Suppressor macrophage treated with lipopolysaccharide for 4 hours (primary cell): ENCODE data around the gene AATK.
A peak's percentile ranks its signal among the peaks of the same experiment; 100 is the strongest.

Experiments
- DNase-seq: peaks from one replicate; pipeline ENCODE4 v3.0.0-alpha.2; 2020

Gene AATK

DNA sequence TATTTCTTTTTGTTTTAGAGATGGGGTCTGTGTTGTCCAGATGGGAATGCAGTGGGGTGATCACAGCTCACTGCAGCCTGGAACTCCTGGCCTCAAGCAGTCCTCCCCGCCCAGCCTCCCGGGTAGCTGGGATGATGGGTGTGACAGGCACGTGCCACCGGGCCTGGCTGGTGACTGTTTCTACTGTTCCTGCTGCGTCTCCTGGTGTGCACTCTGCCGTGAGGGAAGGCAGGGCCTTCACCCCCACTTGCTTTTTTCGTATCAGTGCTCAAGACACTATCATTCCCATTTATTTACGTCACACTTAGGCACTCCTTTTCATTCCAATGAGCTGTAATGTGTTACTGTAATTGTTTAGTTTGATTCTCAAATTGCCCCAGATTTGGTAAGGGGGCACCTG, 26.0 kb downstream of the AATK start:
- DNase-seq, result no peak

DNA sequence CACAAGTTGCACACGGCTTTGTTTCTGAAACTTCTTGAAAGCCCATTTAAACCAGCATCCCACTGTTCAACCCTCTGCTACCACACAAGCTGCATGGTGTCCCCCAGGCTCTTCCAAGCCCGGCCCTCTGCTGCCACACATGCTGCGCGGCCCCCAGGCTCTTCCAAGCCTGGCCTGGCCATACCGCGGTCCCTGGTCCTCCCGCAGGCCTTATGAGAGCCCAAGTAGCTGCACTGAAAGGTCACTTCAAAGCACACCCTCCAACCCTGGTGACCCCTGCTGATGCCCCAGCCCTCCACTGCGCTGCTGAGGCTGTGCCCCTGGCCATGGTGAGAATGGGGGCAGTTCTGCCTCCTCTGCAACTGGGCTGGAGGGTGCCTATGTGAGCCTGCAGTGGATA, 26.6 kb downstream of the AATK start:
- DNase-seq, result no peak

GRCh38 chr17:81138500-81138899, 27.5 kb downstream of the AATK start:
- DNase-seq, result no peak

DNA sequence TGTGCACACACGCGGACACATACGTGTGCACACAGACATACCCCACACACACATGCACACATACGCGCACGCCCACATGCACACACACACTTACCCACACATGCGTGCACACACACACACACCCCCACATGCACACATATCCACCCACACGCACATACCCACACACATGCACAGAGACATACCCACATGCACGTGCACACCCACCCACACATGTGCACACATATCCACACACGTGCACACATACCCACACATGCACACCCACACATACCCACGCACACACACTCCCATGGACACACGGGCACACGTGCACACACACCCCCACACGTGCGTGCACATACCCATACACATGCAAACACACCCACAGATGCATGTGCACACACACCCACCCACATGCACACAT, 27.9 kb downstream of the AATK start:
- DNase-seq, result no peak

- no peak for DNase-seq
Measured at GRCh38 chr17:81137248-81137647, 28.8 kb downstream of the AATK start.

DNA sequence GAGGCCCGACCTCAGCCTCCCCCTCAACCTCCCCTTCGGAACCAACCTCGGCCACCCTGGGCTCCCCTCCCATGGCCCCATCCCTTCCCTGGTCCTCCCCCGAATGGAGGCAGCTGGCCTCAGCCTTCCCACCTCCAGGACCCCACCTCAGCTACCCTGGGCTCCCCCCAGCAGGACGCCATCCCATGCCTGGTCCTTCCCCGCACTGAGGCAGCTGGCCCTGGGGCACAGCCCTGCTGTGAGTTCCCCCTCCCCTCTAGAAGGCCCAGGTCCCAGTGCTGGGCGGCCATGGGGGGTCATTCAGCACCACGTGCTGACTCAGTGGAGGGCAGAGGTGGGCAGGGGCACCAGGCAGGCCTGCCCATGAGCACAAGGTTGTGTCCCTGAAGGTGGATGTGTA, 29.7 kb downstream of the AATK start:
- DNase-seq, result no peak

GRCh38 chr17:81135505-81136278, 30.3 kb downstream of the AATK start:
- no peak for DNase-seq

DNA sequence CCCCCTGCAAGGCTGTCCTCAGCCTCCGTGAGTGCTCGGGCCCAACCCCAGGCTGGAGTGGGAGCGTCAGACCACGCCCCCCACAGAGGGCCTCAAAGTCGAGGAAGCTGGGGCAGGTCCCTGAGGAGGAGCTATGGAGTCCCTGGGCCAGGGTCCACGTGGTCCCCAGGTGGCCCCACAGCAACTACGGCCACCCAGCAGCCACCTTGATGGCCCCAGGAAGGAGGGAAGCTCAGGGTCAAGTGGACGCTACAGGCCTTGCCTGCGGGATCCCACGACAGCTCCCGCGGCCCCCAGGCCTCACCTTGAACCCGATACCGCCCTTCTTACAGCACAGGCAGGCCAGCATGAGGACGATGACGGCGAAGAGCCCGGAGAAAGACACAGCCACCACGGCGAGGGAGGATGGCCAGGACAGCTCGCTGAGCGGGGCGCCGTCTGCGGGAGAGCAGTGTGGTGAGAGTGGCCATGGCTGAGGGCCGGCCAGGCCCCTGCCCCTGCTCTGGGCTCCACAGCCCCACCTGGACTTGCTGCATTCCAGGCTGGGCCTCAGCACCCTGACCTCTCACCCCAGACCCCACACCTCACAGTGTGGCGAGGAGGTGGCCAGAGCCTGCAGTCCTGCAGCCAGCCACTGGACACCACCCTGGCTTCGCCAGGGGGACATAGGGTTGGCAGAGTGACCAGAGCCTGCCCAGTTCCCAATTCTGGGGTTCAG, 31.8 kb downstream of the AATK start:
- DNase-seq, result no peak

DNA sequence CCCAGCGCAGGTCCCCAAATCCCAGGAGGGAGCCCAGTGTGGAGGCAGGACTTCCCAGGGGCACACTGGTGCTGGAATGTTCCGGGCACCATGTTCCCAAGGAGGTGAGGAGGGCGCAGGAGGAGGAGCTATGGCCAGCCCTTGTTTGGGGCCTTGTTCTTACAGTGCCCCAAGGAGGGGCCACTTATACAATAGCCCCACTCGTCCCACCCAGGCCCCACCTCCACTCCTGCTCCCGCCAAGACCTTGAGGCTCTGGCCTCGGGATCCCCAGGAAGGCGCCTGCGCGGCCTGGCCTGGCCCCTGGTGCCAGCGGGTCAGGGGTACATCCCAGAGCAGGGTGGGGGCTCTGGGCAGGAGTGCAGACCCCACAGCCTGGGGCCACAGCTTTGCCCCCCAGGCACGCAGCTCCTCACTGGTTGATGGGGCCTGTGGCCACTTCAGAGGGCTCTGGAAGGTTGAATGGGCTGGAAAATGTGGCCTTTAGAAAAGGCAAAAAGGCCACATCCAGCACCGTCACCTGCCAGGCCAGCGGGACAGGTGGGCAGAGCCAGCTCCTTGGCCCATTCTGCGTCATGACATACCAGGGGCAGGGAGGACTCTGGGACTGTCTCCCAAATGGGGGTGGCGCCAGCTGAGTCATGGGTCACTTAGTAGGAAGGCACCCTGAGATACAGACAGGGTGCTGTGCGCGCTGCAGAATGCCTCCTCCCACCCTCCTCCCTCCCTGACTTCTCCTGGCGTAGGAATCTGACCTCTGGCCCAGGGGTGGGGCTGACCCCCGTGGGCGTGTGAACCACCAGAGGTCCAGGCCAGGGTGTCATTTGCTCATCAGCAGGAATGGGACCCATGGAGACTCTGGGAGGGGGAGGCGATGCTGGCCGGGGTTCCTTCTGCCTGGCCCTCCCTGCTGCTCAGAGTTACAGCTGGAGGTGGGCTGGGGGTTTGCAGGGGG, 33.0 kb downstream of the AATK start:
- DNase-seq, result peak; percentile 23

GRCh38 chr17:81132197-81132540, 33.9 kb downstream of the AATK start:
- no peak for DNase-seq

DNA sequence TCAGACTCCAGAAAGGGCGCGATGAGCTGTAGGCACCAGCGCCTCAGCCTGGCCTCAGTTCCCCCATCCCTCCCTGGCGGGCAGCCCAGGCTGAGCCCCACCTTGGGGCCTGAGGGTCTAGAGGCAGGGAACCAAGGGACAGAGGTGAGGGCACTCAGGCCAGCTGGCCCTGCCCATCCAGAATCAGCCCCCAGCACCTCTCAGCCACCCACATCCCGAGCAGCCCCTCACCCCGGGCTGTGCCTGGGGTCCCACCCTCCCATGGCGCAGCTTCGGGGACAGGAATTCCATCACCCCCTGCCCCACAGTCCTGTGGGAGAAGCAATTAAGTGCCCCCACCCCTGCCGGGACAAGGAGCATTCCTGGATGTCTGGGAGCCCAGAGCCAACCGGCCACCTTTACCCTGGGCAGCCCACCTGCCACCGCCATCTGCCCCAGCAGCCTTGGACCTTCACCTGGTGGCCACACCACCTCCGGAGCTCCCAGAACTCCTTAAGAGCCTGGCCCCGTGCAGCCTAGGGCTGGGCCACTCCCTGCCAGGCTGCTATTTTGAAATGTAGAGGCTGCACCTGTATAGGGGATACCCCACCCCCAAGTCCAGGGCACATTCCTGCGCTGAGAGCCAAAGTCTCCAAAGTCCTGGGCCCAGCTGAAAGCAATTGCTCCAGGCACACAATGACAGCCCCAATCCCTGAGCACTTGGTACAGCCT, 34.4 kb downstream of the AATK start:
- DNase-seq, result no peak

DNA sequence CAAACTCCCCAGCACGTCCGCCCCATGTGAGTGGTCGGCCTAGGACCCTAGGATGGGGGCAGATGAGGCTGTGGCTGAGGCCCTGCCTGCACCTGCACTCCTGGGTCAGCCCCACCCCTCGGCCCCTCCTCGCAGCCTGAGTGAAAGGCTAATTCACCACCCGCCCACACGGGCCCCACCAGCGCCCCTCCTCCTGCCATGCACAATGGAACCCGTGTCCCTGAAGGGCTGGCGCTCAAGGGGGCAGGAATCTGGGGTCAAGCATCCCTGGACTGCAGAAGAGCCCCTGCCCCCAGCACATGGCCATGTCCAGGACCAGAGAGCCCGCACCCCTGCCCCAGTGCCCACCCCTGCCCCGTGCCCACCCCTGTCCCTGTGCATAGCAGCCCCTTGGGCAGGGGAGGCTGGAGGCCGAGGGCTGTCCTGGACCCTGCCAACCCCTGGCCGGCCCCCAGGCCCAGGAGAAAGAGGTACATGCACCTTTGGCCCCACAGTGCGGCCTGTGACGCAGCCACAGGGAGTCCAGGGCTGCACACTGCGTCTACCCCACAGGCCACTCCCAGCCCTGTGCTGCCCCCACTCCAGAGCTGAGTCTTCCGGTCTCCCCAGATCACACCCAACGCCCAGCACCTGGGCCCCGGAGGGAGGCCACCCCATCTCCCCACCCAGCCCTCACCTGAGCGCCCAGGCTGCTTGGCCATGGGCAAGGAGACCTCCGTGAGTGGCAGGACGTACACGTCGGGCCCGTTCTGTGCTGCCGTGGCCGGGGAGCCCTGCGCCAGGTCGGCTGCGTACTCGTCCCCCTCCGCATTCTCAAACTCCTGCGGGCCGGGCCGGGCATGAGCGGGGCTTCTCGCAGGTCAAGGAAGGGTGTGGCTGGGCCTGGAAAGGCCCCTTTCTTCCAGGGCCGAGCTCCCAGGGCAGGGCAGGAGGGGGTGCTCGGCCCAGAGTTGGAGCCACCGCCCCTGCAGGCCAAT, 35.3 kb downstream of the AATK start:
- no peak for DNase-seq

GRCh38 chr17:81129711-81130367, 36.2 kb downstream of the AATK start:
- DNase-seq, result no peak

- DNase-seq, result no peak
Measured at GRCh38 chr17:81129289-81129688, 36.7 kb downstream of the AATK start.

DNA sequence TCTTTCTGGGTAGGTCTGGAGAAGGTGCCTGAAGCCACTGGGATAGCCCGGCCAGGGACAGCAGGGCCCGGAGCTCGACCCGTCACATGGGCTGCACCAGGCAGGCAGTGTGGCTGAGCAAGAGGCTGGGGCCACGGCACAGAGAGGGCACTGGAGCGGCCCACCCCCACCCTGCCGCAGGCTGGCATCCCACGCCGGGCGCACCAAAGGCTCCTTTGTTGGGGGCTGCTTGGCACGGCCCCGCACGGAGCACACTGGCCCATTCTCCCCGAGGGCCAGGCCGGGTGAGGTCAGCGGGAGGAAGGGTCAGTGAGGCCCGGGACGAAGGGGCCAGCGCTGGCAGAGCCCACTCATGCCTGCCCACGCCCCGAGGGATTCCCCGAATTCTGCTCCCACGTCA, 37.2 kb downstream of the AATK start:
- DNase-seq, result no peak

DNA sequence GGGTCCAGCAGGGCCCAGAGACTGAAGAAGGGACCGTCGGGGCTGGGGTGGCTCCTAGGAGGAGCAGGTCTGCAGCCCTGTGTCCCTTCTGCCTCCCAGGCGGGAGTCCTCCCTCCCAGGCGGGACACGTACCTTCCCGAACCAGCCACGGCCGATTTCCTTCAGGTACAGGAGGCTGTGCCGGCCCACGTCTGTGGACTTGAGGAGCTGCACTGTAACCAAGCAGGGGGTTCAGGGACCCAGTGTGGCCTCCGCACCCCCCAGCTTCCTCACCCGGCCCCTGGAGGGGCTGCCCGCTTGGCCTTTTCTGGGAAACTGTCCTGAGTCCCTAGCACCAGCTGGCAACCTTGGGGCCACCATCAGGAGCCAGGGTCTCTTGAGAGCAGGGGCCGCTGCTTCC, 37.7 kb downstream of the AATK start:
- no peak for DNase-seq

DNA sequence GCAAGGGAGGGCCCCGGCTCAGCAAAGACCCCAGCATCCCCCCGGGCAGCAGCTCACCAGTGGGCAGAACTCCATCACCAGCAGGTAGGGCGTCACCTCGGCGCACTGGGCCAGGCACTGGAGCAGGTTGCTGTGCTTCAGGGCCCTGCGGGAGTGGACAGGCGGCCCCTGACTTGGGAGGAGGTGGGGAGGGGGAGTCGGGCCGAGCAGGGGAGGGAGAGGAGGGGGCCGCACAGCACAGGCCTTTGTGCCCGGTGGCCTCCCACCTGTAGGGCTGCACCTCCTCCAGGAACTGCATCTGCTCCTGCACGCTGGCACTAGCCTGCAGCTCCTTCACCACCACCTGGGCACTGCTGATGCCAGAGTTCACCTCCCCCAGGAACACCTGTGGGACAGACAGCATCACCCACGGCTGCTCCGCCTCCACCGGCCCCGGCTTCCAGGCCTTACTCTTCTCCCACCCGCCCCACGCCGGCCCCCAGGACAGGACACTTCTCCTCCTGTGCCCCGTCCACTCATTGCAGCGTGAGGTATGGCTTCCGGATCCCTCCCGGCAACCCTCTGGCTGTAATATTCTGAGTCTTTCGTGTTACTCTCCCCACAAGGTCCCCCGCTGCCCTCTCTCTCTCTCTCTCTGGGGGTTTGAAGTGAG, 38.4 kb downstream of the AATK start:
- no peak for DNase-seq

DNA sequence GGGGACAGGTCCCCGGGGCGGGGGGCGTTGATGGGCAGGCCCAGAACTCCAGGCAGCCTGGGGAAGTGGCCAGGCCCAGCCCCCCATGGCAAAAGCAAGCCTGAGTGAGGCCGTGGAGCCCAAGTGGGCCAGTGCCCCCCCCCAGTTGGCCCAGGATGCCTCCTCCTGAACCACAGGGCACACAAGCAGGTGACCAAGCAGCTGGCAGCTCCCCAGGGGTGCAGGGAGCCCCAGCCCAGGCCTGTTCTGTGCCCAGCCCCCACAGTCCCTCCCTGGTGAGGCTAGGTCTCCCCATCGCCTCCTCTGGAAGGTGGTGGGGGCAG, 38.9 kb downstream of the AATK start:
- no peak for DNase-seq

- no peak for DNase-seq
Measured at GRCh38 chr17:81126281-81127132, 39.5 kb downstream of the AATK start.

DNA sequence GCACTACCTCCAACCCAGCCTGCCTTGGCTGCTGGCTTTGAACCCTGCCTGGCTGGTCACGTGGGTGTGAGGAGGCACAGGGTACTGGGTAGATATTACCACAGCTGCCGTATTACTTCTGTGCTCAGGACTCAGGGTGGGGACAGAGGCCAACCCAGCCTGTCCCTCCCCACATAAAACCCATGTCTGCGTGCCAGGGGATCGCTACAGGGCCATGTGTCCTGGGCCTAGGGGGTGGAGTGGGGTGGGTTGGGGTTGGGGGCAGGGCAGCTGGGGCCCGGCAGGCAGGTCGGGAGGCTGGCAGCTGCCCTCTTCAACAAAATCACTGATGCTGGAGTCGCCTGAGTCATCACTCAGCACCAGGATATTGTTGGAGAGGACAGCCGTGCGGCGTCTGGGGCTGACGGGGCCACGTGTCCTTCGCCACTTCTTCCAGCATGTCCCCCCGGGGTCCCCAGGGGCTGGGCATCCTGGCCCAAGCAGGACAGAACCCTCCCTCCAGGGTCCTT, 40.4 kb downstream of the AATK start:
- DNase-seq, result no peak
